Mesenchymal stem cell (in vitro differentiated cells and primary cell): ENCODE data around the gene RNU6-1.
A peak's percentile ranks its signal among the peaks of the same experiment; 100 is the strongest.

Experiments used
- DNase-seq: peaks from one replicate; pipeline ENCODE4 v3.0.0-alpha.2; 2013
- H2AFZ ChIP-seq: one replicate; pipeline ENCODE4 v1.6.1; 2013; ENCODE audit warnings: low read depth, mild to moderate bottlenecking, control low read depth, inconsistent platforms, low read length, moderate library complexity
- H2AK5ac ChIP-seq: 2 replicates; pipeline ENCODE4 v1.6.1; 2013; ENCODE audit warnings: low read length, moderate library complexity, mild to moderate bottlenecking, inconsistent platforms; ENCODE audit not compliant: severe bottlenecking
- H2BK120ac ChIP-seq: one replicate; pipeline ENCODE4 v1.6.1; 2013; ENCODE audit warnings: low read depth, mild to moderate bottlenecking, inconsistent platforms, low read length, moderate library complexity
- H2BK12ac ChIP-seq, 2 experiments: one replicate each; pipeline ENCODE4 v1.6.1; 2013; ENCODE audit warnings: inconsistent platforms in 2 of 2, low read length in 2 of 2, mild to moderate bottlenecking in 2 of 2, moderate library complexity in 2 of 2, control low read depth in 1 of 2
- H2BK15ac ChIP-seq: one replicate; pipeline ENCODE4 v1.6.1; 2013; ENCODE audit warnings: mild to moderate bottlenecking, low read depth, inconsistent platforms; ENCODE audit not compliant: poor library complexity, severe bottlenecking
- H2BK5ac ChIP-seq: 2 replicates; pipeline ENCODE4 v1.6.1; 2013; ENCODE audit warnings: low read depth, mild to moderate bottlenecking, low read length, control low read depth, inconsistent platforms; ENCODE audit not compliant: poor library complexity, severe bottlenecking
- H3K14ac ChIP-seq, 2 experiments: one replicate each; pipeline ENCODE4 v1.6.1; 2013; ENCODE audit warnings: inconsistent platforms in 2 of 2, low read length in 2 of 2, control low read depth in 1 of 2, mild to moderate bottlenecking in 1 of 2, moderate library complexity in 1 of 2
- H3K18ac ChIP-seq, 2 experiments: one replicate each; pipeline ENCODE4 v1.6.1; 2013; ENCODE audit warnings: inconsistent platforms in 2 of 2, low read length in 2 of 2, control low read depth in 1 of 2, low read depth in 1 of 2, mild to moderate bottlenecking in 1 of 2
- H3K23ac ChIP-seq, 2 experiments: one replicate each; pipeline ENCODE4 v1.6.1; 2013; ENCODE audit warnings: inconsistent platforms in 2 of 2, low read length in 2 of 2, mild to moderate bottlenecking in 2 of 2, moderate library complexity in 2 of 2, control low read depth in 1 of 2
- H3K27ac ChIP-seq: 2 replicates; pipeline ENCODE4 v1.5.1; 2013; ENCODE audit warnings: mild to moderate bottlenecking, moderate library complexity, low read length, control low read depth, inconsistent platforms; ENCODE audit not compliant: poor library complexity, severe bottlenecking
- H3K27me3 ChIP-seq, 2 experiments: 2 replicates each; pipeline versions ENCODE4 v1.6.1 to v1.7.0; 2013; ENCODE audit warnings: low read length in 2 of 2, mild to moderate bottlenecking in 2 of 2, moderate library complexity in 2 of 2, control low read depth in 1 of 2, inconsistent platforms in 1 of 2; ENCODE audit not compliant: control insufficient read depth in 1 of 2, insufficient read depth in 1 of 2
- H3K36me3 ChIP-seq, 2 experiments: 2 replicates each; pipeline versions ENCODE4 v1.6.1 to v1.7.0; 2013; ENCODE audit warnings: low read length in 2 of 2, control low read depth in 1 of 2, inconsistent platforms in 1 of 2, low read depth in 1 of 2, mild to moderate bottlenecking in 1 of 2; ENCODE audit not compliant: insufficient read depth in 2 of 2, control insufficient read depth in 1 of 2
- H3K4ac ChIP-seq, 2 experiments: one replicate each; pipeline ENCODE4 v1.6.1; 2013; ENCODE audit warnings: inconsistent platforms in 2 of 2, low read length in 2 of 2, mild to moderate bottlenecking in 2 of 2, moderate library complexity in 2 of 2, control low read depth in 1 of 2, low read depth in 1 of 2
- H3K4me1 ChIP-seq: 2 replicates; pipeline ENCODE4 v1.6.1; 2013; ENCODE audit warnings: low read depth, low read length, control low read depth; ENCODE audit not compliant: control insufficient read depth, insufficient read depth
- H3K4me2 ChIP-seq: 2 replicates; pipeline ENCODE4 v1.6.1; 2013; ENCODE audit warnings: low read length, mild to moderate bottlenecking, inconsistent platforms; ENCODE audit not compliant: poor library complexity, severe bottlenecking
- H3K4me3 ChIP-seq, 2 experiments: 2 replicates each; pipeline versions ENCODE4 v1.5.1 to v1.7.0; 2013; ENCODE audit warnings: low read length in 2 of 2, mild to moderate bottlenecking in 2 of 2, control low read depth in 1 of 2, low read depth in 1 of 2; ENCODE audit not compliant: insufficient read depth in 1 of 2
- H3K79me1 ChIP-seq: replicated peaks from 2 replicates; pipeline ENCODE4 v1.6.1; 2013; ENCODE audit warnings: mild to moderate bottlenecking, control low read depth, low read length, inconsistent platforms; ENCODE audit not compliant: poor library complexity, severe bottlenecking
- H3K9ac ChIP-seq: 2 replicates; pipeline ENCODE4 v1.7.0; 2013; ENCODE audit warnings: mild to moderate bottlenecking, low read length, moderate library complexity
- H3K9me3 ChIP-seq: 2 replicates; pipeline ENCODE4 v1.7.0; 2013; ENCODE audit warnings: mild to moderate bottlenecking, low read length; ENCODE audit not compliant: control insufficient read depth
- H4K8ac ChIP-seq: one replicate; pipeline ENCODE4 v1.6.1; 2013; ENCODE audit warnings: inconsistent platforms, mild to moderate bottlenecking, low read length, moderate library complexity
- H4K91ac ChIP-seq: one replicate; pipeline ENCODE4 v1.6.1; 2013; ENCODE audit warnings: mild to moderate bottlenecking, low read length, inconsistent platforms
- WGBS: methylation state at CpG from one replicate; pipeline ENCODE4 v1.1.7; 2013; ENCODE audit warnings: mixed read lengths; 5-methylcytosine and 5-hydroxymethylcytosine counted together

Gene RNU6-1

DNA sequence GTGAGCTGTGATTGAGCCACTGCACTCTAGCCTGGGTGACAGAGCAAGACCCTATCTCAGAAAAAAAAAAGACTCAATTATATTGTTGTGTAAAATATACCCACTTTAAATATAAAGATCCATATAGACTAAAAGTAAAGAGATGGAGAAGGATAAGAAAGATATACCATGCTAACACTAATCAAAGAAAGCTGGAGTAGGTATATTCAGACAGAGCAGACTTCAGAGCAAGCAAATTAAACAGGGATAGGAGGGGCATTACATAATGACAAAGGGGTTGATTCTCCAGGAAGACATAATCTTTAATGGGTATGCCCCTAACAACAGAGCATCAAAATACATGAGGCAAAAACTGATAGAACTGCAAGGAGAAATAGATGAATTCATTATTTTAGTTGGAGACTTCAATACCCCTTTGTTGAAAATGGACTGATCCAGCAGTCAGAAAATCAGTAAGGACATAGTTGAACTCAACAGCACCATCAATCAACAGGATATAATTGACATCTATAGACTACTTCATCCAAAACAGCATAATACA, 31.1 kb upstream of the RNU6-1 start:
- Histone ChIP-seq H3K14ac (no peak overlapping the region), H3K36me3 (no peaks in the 10 kb centered on the region), H3K4me2 (no peak overlapping the region), H2BK5ac (no peak overlapping the region), H2BK15ac (no peak overlapping the region), H3K27ac (no peak overlapping the region), H2AFZ (no peak overlapping the region), H4K91ac (no peak overlapping the region), H3K4me3 (no peak overlapping the region), H3K79me1 (no peaks in the 10 kb centered on the region), H3K9ac (no peak overlapping the region), H3K4ac (no peak overlapping the region), H2BK12ac (no peak overlapping the region), H3K23ac (no peak overlapping the region), H3K9me3 (peaks cover 10% of the 10 kb centered on the region), H3K4me1 (no peaks in the 10 kb centered on the region), H2AK5ac (no peak overlapping the region), H4K8ac (no peak overlapping the region), H2BK120ac (no peak overlapping the region), H3K27me3 (peaks cover 0 to 25% of the 10 kb centered on the region in 2 experiments), H3K18ac (no peak overlapping the region)
- DNase-seq, result no peak

DNA sequence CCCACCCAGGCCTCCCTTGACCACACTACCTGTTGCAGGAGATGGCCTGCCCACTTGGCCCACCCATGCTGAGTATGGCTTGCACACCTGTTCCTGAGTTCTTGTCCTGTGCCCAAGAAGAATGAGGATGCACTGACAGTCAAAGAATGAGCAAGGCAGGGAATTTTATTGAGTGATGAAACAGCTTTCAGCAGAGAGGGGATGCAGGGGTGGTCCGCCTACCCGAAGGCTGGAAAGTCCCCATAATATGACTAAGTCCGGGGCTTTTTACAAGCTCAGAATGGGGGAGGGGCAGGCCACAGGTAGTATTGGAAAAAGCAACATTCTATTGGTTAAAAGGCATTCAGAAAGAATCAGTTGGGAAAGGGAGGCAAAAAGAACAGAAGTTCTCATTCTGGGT, 29.9 kb upstream of the RNU6-1 start:
- no peak overlapping the region for H3K4me3 ChIP-seq
- no peak overlapping the region for H3K23ac ChIP-seq
- no peak overlapping the region for H3K14ac ChIP-seq
- DNase-seq, result no peak
- no peak overlapping the region for H2BK120ac ChIP-seq
- H3K36me3 ChIP-seq, result no peaks in the 10 kb centered on the region
- no peak overlapping the region for H2AK5ac ChIP-seq
- H2AFZ ChIP-seq, result no peak overlapping the region
- H3K9me3 ChIP-seq, result peaks cover 10% of the 10 kb centered on the region
- H2BK15ac ChIP-seq, result no peak overlapping the region
- no peak overlapping the region for H3K18ac ChIP-seq
- peaks cover 0 to 25% of the 10 kb centered on the region in 2 experiments for H3K27me3 ChIP-seq
- H3K9ac ChIP-seq, result no peak overlapping the region
- H3K4me2 ChIP-seq, result no peak overlapping the region
- H3K27ac ChIP-seq, result no peak overlapping the region
- H3K79me1 ChIP-seq, result no peaks in the 10 kb centered on the region
- 97% methylated on average over 3 of the region's 3 CpGs for WGBS
- no peak overlapping the region for H2BK5ac ChIP-seq
- H4K8ac ChIP-seq, result no peak overlapping the region
- no peak overlapping the region for H4K91ac ChIP-seq
- H2BK12ac ChIP-seq, result no peak overlapping the region
- H3K4me1 ChIP-seq, result no peaks in the 10 kb centered on the region
- H3K4ac ChIP-seq, result no peak overlapping the region

DNA sequence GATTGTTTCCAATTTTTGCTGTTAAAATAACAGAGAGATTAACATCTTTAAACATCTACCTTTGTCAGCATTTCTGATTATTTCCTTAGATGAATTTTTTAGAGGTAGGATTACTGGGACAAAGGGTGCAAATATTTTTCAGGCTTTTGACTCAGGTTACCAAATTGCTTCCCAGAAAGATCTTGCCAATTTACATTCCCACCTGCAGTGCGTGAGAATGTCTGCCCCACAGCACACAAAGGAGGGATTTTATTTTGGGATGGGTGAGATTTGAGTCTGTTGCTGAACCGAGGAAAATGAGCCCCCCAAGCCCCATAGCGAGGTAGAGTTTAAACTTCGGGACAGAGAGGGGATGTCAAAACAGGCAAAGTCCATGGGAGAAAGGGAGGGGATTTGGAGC, 25.9 kb upstream of the RNU6-1 start:
- Histone ChIP-seq H3K9me3 (peaks cover 4% of the 10 kb centered on the region), H2AFZ (no peak overlapping the region), H3K18ac (no peak overlapping the region), H3K9ac (no peak overlapping the region), H3K4me1 (peaks cover 11% of the 10 kb centered on the region), H2AK5ac (peak overlapping the region; percentile 68), H4K8ac (no peak overlapping the region), H3K36me3 (no peaks in the 10 kb centered on the region), H3K23ac (no peak overlapping the region), H3K14ac (no peak overlapping the region), H3K27ac (no peak overlapping the region), H3K27me3 (peaks cover 0 to 19% of the 10 kb centered on the region in 2 experiments), H3K4me2 (no peak overlapping the region), H3K79me1 (no peaks in the 10 kb centered on the region), H2BK5ac (no peak overlapping the region), H3K4ac (no peak overlapping the region), H3K4me3 (no peak overlapping the region), H2BK12ac (peak overlapping the region in 1 of 2 experiments; percentile 44), H2BK15ac (no peak overlapping the region), H2BK120ac (no peak overlapping the region), H4K91ac (no peak overlapping the region)
- WGBS, result 73% methylated on average over 4 of the region's 4 CpGs
- DNase-seq, result no peak

GRCh38 chr15:67865331-67865730, 25.5 kb upstream of the RNU6-1 start:
- Histone ChIP-seq H2BK12ac (no peak overlapping the region), H3K18ac (no peak overlapping the region), H3K4me2 (no peak overlapping the region), H3K79me1 (no peaks in the 10 kb centered on the region), H4K8ac (no peak overlapping the region), H3K4ac (no peak overlapping the region), H3K36me3 (no peaks in the 10 kb centered on the region), H3K27me3 (peaks cover 0 to 19% of the 10 kb centered on the region in 2 experiments), H3K23ac (no peak overlapping the region), H3K9ac (no peak overlapping the region), H2AFZ (no peak overlapping the region), H2BK5ac (no peak overlapping the region), H4K91ac (no peak overlapping the region), H2BK15ac (no peak overlapping the region), H3K9me3 (peaks cover 4% of the 10 kb centered on the region), H3K4me1 (peaks cover 13% of the 10 kb centered on the region), H3K27ac (no peak overlapping the region), H3K14ac (no peak overlapping the region), H3K4me3 (no peak overlapping the region), H2BK120ac (no peak overlapping the region), H2AK5ac (no peak overlapping the region)
- WGBS, result 100% methylated on average over 1 of the region's 3 CpGs
- DNase-seq, result no peak
